ENCODE results near the gene ACOXL.

ACOXL gene

DNA sequence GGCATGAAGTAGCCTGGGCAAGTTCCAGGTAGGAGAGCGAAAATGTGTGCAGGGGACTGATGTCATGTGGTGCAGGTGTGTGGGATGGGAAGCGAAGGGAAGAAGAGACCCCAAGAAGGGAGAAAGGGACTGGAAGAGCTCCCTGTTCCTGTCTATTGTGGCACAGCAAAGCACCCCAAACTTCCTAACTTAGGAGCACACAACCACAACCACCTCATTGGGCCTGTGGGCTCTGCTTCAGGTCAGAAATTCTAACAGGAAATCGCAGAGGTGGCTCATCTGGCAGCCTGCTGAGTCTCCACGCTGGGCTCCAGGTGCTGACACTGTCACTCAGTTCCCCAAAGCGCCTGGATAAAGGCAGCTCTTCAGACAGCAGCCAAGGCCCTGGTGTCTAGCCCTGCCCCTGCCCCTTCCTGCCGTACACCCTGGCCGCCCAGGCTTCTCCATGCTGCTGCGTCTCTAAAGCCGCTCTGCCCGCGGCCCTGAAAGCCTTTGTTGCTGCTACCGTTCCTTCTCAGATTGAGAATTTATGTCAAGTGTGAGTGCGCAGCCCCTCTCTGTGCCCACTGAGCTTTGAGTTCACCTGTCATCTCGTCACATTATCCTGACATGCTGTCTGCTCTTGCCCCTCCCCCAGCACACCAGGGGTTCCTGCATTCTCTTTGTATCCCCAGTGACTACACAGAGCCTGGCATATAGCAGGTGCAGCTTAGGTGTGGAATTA, 248.1 kb downstream of the ACOXL start:
- H3K36me3 ChIP-seq (ENCODE audit: control insufficient read depth in 2 of 2, insufficient read depth in 1 of 2, low read length in 2 of 2) = no peaks in the 10 kb centered on the region
- no peaks in the 10 kb centered on the region for H3K4me1 ChIP-seq (ENCODE audit: control insufficient read depth, insufficient read depth, low read length)
- TF ChIP-seq ZNF239 (tag by site-specific recombination; IDR thresholded peaks at IDR 0.05) (no peak), ZFP3 (tag by site-specific recombination; IDR thresholded peaks at IDR 0.05; ENCODE audit: low read depth) (no peak), ZBTB1 (tag by site-specific recombination; IDR thresholded peaks at IDR 0.05) (no peak), ZNF2 (tag by site-specific recombination; IDR thresholded peaks at IDR 0.05) (no peak), SP7 (tag by site-specific recombination; IDR thresholded peaks at IDR 0.05) (no peak), ZFP37 (tag by site-specific recombination; IDR thresholded peaks at IDR 0.05) (no peak), ZNF530 (tag by site-specific recombination; IDR thresholded peaks at IDR 0.05; ENCODE audit: low read depth) (no peak), ZXDB (tag by site-specific recombination; IDR thresholded peaks at IDR 0.05) (no peak), ZNF391 (tag by site-specific recombination; IDR thresholded peaks at IDR 0.05; ENCODE audit: borderline replicate concordance, low read depth) (no peak), ZNF311 (tag by site-specific recombination; IDR thresholded peaks at IDR 0.05; ENCODE audit: borderline replicate concordance) (no peak)
- TF ChIP-seq, protein P1, sequence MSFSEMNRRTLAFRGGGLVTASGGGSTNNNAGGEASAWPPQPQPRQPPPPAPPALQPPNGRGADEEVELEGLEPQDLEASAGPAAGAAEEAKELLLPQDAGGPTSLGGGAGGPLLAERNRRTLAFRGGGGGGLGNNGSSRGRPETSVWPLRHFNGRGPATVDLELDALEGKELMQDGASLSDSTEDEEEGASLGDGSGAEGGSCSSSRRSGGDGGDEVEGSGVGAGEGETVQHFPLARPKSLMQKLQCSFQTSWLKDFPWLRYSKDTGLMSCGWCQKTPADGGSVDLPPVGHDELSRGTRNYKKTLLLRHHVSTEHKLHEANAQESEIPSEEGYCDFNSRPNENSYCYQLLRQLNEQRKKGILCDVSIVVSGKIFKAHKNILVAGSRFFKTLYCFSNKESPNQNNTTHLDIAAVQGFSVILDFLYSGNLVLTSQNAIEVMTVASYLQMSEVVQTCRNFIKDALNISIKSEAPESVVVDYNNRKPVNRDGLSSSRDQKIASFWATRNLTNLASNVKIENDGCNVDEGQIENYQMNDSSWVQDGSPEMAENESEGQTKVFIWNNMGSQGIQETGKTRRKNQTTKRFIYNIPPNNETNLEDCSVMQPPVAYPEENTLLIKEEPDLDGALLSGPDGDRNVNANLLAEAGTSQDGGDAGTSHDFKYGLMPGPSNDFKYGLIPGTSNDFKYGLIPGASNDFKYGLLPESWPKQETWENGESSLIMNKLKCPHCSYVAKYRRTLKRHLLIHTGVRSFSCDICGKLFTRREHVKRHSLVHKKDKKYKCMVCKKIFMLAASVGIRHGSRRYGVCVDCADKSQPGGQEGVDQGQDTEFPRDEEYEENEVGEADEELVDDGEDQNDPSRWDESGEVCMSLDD (tag by site-specific recombination; IDR thresholded peaks at IDR 0.05) = no peak
- TF ChIP-seq, protein P2, sequence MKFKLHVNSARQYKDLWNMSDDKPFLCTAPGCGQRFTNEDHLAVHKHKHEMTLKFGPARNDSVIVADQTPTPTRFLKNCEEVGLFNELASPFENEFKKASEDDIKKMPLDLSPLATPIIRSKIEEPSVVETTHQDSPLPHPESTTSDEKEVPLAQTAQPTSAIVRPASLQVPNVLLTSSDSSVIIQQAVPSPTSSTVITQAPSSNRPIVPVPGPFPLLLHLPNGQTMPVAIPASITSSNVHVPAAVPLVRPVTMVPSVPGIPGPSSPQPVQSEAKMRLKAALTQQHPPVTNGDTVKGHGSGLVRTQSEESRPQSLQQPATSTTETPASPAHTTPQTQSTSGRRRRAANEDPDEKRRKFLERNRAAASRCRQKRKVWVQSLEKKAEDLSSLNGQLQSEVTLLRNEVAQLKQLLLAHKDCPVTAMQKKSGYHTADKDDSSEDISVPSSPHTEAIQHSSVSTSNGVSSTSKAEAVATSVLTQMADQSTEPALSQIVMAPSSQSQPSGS (tag by site-specific recombination; IDR thresholded peaks at IDR 0.05; ENCODE audit: low read depth) = no peak
- TF ChIP-seq, protein P3, sequence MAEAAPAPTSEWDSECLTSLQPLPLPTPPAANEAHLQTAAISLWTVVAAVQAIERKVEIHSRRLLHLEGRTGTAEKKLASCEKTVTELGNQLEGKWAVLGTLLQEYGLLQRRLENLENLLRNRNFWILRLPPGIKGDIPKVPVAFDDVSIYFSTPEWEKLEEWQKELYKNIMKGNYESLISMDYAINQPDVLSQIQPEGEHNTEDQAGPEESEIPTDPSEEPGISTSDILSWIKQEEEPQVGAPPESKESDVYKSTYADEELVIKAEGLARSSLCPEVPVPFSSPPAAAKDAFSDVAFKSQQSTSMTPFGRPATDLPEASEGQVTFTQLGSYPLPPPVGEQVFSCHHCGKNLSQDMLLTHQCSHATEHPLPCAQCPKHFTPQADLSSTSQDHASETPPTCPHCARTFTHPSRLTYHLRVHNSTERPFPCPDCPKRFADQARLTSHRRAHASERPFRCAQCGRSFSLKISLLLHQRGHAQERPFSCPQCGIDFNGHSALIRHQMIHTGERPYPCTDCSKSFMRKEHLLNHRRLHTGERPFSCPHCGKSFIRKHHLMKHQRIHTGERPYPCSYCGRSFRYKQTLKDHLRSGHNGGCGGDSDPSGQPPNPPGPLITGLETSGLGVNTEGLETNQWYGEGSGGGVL (tag by site-specific recombination; IDR thresholded peaks at IDR 0.05) = no peak
- H3K9me3 ChIP-seq (ENCODE audit: control insufficient read depth, insufficient read depth, low read depth, low read length) = no peaks in the 10 kb centered on the region
- H3K27ac ChIP-seq (ENCODE audit: extremely low read depth, low read depth, low read length) = no peak overlapping the region
- POLR2A ChIA-PET = no interaction called here
- no peak overlapping the region for H3K4me3 ChIP-seq (ENCODE audit: low read depth, low read length)
- CTCF ChIA-PET = no interaction called here

DNA sequence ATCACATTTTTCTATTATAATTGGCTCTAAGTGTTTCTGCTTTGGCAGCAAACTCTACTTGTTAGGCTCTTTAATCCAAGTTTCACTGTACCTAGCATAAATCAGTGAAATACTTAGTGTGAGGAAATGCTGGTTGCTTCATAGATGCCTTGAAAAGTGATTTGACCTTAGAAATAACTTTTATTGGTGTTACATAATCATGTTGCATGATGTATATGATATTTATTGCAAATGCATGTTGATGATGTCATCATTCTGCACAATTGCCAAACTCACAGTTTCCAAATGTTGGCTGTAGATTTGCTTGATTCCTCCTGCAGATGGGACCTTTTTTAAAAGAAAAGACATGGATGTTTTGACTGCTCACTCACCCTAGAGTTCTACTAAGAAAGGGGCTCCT, 250.8 kb downstream of the ACOXL start:
- ChIA-PET CTCF (no interaction called here), POLR2A (no interaction called here)
- H3K27ac ChIP-seq (ENCODE audit: extremely low read depth, low read depth, low read length) = no peak overlapping the region
- no peak overlapping the region for H3K4me3 ChIP-seq (ENCODE audit: low read depth, low read length)
- no peaks in the 10 kb centered on the region for H3K36me3 ChIP-seq (ENCODE audit: control insufficient read depth in 2 of 2, insufficient read depth in 1 of 2, low read length in 2 of 2)
- H3K9me3 ChIP-seq (ENCODE audit: control insufficient read depth, insufficient read depth, low read depth, low read length) = no peaks in the 10 kb centered on the region
- TF ChIP-seq ZNF629 (tag by site-specific recombination; IDR thresholded peaks at IDR 0.05) (peak; percentile 34; the same call in 1 of the 2 replicates), ZNF433 (tag by site-specific recombination; IDR thresholded peaks at IDR 0.05; ENCODE audit: low read depth) (no peak), ZBTB21 (tag by site-specific recombination; IDR thresholded peaks at IDR 0.05) (0 out of 2 replicates have a peak, but pooled peaks have one; percentile 52)
- TF ChIP-seq, protein P2 (tag by site-specific recombination; IDR thresholded peaks at IDR 0.05; ENCODE audit: low read depth) = peak; percentile 79
- TF ChIP-seq, protein P4, sequence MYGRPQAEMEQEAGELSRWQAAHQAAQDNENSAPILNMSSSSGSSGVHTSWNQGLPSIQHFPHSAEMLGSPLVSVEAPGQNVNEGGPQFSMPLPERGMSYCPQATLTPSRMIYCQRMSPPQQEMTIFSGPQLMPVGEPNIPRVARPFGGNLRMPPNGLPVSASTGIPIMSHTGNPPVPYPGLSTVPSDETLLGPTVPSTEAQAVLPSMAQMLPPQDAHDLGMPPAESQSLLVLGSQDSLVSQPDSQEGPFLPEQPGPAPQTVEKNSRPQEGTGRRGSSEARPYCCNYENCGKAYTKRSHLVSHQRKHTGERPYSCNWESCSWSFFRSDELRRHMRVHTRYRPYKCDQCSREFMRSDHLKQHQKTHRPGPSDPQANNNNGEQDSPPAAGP (tag by site-specific recombination; IDR thresholded peaks at IDR 0.05) = no peak
- TF ChIP-seq, protein P5, sequence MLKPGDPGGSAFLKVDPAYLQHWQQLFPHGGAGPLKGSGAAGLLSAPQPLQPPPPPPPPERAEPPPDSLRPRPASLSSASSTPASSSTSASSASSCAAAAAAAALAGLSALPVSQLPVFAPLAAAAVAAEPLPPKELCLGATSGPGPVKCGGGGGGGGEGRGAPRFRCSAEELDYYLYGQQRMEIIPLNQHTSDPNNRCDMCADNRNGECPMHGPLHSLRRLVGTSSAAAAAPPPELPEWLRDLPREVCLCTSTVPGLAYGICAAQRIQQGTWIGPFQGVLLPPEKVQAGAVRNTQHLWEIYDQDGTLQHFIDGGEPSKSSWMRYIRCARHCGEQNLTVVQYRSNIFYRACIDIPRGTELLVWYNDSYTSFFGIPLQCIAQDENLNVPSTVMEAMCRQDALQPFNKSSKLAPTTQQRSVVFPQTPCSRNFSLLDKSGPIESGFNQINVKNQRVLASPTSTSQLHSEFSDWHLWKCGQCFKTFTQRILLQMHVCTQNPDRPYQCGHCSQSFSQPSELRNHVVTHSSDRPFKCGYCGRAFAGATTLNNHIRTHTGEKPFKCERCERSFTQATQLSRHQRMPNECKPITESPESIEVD (tag by site-specific recombination; IDR thresholded peaks at IDR 0.05) = peak; percentile 52
- TF ChIP-seq, protein P6, sequence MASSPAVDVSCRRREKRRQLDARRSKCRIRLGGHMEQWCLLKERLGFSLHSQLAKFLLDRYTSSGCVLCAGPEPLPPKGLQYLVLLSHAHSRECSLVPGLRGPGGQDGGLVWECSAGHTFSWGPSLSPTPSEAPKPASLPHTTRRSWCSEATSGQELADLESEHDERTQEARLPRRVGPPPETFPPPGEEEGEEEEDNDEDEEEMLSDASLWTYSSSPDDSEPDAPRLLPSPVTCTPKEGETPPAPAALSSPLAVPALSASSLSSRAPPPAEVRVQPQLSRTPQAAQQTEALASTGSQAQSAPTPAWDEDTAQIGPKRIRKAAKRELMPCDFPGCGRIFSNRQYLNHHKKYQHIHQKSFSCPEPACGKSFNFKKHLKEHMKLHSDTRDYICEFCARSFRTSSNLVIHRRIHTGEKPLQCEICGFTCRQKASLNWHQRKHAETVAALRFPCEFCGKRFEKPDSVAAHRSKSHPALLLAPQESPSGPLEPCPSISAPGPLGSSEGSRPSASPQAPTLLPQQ (tag by site-specific recombination; IDR thresholded peaks at IDR 0.05) = 0 out of 2 replicates have a peak, but pooled peaks have one; percentile 19
- no peaks in the 10 kb centered on the region for H3K4me1 ChIP-seq (ENCODE audit: control insufficient read depth, insufficient read depth, low read length)

All from HEK293 (cell line).